GM21737 (cell line): ENCODE measurements around the gene HPCAL4.

Experiments used
- ATAC-seq: cut with Tn5 transposase; IDR thresholded peaks from one replicate; pipeline ENCODE4 v1.9.1; 2021; ENCODE audit warnings: mild to moderate bottlenecking, moderate library complexity; ENCODE audit not compliant: unreplicated experiment

The HPCAL4 gene

GRCh38 chr1:39653546-39654031, 37.6 kb downstream of the HPCAL4 start:
- ATAC-seq = no peak

- no peak for ATAC-seq
These were observed 38.7 kb downstream of the HPCAL4 start for GRCh38 chr1:39652554-39652953.

DNA sequence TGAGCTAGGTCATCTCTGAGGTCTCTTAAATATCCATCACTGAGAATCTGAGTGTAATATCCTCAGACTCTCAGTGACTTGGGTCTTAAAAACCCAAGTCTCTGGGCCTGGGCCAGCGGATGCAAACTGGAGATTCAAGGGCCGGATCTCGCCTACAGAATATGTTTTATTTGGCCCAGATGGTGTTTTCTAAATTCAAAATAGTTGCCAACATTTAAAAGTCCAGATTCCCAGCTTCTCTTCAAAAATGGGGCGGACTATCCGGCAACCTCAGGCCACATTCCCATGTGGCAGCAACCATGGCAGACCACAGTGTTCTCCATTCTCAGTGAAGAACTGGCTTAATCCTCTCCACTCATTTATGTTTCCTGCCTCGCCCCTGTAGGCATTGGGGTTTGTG, 39.1 kb downstream of the HPCAL4 start:
- no peak for ATAC-seq

DNA sequence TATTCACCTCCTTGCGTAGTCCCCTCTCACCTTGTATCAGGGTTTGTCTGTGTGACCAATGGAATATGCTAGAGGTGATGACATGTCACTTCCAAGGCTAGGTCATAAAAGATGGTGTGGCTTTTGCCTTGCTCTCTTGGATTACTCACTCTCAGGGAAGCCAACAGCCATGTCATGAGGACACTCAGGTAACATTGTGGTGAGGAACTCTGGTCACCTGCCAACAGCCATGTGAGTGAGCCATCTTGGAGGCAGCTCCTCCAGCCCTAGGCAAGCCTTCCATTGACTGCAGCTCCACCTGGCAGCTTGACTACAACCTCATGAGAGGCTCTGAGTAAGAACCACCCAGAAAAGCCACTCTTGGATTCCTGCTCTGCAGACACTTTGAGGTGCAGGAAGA, 40.8 kb downstream of the HPCAL4 start:
- no peak for ATAC-seq

DNA sequence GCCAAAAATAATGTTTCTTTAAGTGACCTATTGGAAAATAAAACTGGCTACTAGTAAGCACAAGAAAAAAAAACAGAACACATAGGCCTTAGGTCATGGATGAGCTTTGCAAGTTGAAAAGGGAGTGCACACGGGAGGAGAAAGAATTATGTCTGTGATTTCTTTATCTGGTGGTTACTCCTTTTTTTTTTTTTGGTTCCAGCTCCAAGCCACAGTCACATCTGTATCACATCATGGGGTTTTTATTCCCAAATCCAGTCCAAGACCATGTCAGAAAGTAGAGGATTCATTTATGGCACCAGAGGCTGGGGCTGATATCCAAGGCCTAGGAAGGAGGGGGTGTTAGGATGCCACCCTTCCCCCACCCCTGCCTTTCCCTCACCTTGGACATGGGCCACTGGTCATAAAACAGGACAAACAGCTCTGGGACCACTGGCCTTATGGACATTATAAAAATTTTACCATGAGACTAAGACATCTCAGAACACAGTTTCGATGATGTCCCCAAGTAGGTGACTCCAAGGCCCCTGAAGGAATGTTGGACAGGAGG, 41.5 kb downstream of the HPCAL4 start:
- ATAC-seq = no peak

DNA sequence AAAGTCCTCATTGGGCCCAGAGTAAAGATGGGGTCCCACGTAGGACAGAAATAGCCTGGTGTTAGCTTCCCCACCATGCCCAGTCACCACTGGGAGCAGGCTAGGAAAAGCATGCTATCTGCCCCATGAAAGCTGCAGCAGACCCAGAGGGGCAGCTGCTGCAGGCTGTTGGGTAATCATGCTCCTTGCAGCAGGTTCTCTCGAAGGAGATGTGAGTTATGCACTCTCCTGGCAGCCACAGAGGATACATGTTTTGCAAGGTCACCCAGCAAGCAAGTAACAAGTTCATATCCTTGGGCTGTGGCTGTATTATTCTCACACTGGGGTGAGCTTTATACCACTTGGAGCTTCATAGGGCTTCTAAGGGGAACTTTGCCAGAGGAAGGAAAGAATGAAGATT, 42.7 kb downstream of the HPCAL4 start:
- ATAC-seq = no peak

DNA sequence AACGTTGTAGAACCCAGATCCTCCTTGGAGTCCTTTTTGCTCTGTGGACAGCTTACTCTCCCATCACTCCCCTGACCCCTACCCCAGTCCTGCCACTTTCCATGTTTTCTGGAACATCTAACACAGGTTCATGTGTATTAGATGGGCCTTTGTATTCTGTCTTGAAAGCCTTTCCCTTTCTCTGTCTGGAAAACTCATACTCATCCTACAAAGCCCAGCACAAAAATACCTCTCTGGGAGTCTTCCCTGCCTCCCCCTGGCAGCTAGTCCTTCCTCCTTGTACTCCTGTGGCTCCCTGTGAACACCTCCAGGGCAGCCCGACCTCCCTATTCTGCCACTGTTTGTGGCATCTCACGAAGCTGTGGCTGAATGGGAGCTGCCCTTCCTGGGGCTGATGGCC, 44.0 kb downstream of the HPCAL4 start:
- ATAC-seq = no peak

DNA sequence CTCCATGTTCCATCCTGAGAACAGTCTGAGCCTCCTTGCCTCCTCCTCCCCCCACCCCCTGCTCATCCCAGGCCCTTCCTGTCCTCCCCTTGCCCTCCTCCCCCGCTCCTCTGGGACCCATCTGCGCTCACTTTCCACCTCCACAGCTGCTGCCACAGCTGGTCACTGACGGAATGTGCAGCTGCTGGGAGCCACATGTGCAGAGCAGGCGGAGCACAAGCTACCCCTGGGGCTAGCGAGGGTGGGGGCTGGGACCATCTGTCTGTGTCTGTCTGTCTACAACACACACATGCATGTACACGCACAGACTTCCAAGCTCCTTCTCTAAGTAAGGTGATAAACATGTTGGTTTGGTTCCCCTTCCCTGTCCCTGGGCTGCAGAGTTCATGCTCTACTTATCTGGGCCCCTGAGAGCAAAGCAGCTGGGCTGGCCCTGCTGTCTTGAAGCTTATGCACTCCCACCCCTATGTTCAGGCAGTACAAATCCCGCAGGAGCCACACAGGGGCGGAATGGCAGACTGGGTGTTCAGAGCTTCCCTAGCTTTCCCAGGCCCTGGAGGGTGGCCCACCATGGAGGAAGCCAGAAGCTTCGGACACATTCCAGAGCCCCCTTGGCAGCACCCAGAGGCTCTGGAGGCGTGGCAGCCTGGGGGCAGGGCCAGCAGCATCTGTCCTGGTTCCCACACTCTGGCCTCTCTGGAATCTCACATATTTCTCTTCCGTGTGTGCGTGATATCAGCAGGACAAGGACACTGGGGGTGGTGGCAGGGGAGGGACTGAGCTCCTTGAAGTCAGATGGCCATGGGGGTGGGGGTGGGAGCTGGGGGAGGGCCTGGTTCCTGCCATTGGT, 44.8 kb downstream of the HPCAL4 start:
- no peak for ATAC-seq

GRCh38 chr1:39645411-39646043, 45.7 kb downstream of the HPCAL4 start:
- ATAC-seq = no peak

- no peak for ATAC-seq
These were observed 47.5 kb downstream of the HPCAL4 start for GRCh38 chr1:39643705-39644104.

GRCh38 chr1:39642796-39643195, 48.4 kb downstream of the HPCAL4 start:
- ATAC-seq = no peak

DNA sequence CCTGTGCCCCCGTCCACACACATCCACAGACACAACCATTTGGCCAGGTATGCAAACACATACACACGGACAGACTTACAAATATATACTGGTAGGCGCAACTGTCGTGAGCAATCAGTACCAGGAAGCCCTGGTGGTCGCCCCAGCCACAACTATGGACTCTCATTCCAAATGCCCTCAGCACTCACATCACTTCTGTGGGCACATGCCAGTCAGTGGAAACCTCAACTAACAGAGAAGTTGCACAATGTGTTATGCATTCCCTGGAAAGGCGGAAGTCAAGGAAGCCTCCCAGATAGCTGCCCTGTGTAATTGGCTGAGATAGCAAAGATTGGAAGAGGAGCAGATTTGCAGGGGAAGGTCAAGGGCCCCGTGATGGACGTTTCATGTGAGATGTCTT, 50.4 kb downstream of the HPCAL4 start:
- ATAC-seq = no peak

DNA sequence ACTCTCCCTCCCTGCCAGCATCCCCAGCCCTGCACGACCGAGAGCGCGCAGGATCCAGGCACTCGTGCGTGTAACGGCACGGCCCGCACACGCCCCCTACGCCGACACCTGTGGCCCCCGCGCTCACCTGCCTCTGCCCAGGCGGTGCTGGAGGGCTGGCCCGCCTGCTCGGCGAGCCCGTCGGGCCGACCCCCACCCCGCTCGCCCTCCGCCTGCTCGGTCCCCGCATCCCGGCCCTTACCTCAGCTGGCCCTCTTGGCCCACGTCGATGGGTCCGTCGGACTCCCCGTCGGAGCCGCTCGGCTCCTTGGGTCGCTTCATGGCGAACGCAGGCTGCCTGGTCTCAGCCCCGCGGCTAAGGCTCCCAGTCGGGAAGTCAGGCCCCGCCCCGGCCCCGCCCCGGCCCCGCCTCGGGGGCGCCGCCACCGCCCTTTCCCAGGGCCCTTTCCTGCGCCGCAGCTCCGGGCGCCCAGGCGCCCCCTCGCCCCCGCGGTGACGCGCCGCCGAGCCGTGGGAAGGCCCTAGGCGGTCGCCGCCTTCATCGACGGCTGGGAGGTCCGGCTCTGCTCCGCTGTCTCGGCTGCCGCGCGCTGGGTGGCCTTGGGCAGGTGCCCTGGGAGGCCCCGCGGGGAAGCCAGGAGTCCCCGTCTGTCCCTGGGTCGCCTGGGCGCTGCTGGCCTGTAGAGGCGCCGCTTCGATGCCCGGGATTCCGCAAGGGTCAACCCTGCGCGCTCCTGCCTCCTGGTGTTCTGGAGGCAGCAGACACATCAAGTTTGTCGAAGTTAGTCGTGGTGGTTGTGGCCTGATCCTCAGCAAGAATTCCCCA, 51.7 kb downstream of the HPCAL4 start, which contains the start of gene HEYL:
Gene HEYL, minus strand, starts transcription at position 339 of the 826 bp plus-strand sequence. Its CDS starts 18 bp downstream, at position 321.
- ATAC-seq = no peak

DNA sequence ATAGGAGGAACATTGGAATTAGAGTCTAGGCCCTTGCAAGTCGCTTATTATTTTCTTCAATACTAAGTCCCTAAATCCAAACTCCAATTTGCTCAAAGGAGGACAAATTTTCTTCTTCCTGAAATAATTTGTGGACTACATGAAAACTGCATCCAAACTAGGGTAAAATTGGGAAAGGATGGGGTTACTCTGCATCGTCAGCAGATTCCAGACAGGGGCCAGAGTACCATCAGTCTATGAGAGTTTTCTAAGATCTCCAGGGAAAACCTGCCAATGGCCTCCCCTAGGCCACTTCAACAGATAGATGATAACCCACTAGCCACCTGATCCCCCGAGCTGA, 52.3 kb downstream of the HPCAL4 start:
- no peak for ATAC-seq

DNA sequence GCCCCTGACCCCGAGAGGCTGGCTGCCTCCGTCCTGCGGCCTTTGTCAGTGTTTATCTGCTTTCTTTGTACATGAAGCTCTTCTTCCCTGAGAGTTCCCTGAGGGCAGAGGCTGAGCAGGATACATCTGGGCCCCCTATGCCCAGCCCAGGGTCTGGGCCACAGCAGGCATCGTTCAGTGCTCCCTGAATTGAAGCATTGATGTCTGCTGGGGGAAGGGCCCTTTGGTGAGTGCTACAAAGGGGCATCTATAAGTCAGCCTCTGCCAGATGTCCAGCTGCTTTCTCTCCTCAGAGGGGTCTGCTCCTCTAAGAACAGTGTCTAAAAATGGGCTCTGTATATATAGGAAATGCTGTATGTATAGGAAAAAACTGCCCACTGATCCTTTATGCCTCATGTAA, 53.9 kb downstream of the HPCAL4 start:
- no peak for ATAC-seq

DNA sequence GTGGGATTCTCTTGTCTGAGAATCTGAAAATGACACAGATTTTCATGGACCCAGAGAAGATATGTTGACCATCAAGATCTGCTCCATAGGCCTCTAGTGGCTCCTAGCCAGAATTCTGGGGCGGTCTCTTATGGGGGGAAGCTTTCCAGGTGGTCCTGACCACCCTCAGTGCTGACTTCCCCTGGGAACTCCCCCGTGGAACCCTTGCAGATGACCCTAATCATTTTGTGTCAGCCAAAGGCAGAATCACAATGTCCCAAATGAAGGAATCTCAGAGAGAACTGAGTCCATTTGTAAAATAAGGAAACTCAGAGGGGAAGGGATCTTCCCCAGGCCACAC, 55.4 kb downstream of the HPCAL4 start:
- ATAC-seq = no peak

DNA sequence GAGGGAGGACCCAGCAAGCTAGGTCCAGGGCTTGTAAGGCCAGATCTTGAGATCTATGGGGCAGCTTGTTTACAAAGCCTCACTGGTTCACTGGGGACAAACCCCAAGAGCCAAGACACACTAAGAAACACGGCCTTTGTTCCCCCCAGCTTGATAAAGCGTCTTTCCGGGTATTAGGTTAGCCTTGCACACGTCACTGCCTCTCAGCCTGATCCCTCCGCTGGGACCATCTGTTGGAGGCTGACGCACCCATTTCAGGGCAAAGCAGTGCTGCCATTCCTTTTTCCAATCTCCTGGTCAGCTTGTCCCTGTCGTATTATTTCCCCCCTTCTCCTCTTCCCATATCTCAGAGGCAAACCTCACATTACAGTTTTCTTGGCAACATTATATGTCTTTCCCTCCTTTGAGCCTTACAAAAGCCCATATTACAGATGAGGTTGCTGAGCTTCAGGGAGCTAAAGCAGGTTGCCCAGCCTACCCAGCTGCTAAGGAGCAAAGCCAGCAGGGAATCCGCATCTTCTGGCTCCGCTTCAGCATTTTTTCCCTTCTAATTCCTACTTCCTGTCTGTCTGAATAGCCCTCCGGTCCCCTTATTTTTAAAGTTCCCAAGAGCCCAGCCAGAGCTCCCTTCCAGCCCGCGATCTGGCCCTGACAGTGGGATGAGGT, 55.9 kb downstream of the HPCAL4 start:
- ATAC-seq = no peak

DNA sequence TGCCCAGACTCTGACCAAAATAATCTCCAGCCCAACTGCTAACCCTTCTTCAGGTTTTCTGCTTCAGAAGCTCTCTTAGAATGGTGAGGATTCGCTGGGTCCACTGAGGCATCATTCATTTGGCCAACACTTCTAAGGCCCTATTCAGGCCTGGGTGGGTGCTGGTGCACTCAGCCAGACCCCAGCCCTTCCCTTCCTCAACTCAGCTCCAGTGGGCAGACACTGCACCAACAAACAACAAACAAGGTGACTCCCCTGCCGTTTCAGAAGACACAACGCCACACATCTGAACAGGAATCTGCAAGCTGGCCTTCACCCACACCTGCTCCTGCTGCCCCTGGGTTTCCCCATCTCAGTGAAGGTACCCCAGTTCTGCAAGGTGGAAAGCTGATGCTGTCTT, 57.8 kb downstream of the HPCAL4 start:
- ATAC-seq = no peak

GRCh38 chr1:39632682-39633417, 58.4 kb downstream of the HPCAL4 start:
- no peak for ATAC-seq

DNA sequence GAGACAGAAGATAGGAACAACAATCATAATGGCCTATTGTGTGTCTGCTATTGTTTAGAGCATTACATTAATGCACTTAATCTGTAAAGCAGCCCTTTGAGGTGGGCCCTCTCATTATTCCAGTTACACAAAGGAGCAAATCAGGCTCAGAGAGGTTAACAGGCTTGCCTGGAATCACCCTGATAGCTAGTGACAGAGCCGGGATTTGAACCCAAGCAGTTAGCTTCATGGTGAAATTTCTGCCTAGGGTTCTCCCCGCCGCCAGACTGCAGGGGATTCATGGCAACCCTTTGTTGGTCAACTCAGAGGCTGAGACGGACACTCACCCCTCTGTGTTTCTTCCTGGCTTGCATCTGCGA, 58.9 kb downstream of the HPCAL4 start:
- ATAC-seq = no peak
